Liver (tissue), 9 donors: ENCODE measurements around the gene SEZ6. TPM values are rescaled to one million over a fixed set of nuclear protein-coding genes. Genes with fewer than 3 reads are reported as not detected.

Experiments
- DNase-seq: peaks from one replicate; pipeline ENCODE4 v3.0.0-alpha.2; 2017; ENCODE audit warnings: low spot score
- H3K27ac ChIP-seq, 2 donors: one replicate each; pipeline ENCODE4 v1.7.0; 2013; ENCODE audit warnings: inconsistent platforms in 2 of 2, low read length in 2 of 2, control low read depth in 1 of 2, low read depth in 1 of 2, mild to moderate bottlenecking in 1 of 2
- H3K27me3 ChIP-seq, 4 donors: one replicate each; pipeline versions ENCODE4 v1.6.1 to v1.7.0; 2013; ENCODE audit warnings: low read length in 3 of 4, inconsistent platforms in 1 of 4, mild to moderate bottlenecking in 1 of 4, moderate library complexity in 1 of 4; ENCODE audit not compliant: control insufficient read depth in 4 of 4, insufficient read depth in 4 of 4
- H3K36me3 ChIP-seq, 4 donors: one replicate each; pipeline versions ENCODE4 v1.6.1 to v1.7.0; 2013; ENCODE audit warnings: low read length in 3 of 4, mild to moderate bottlenecking in 3 of 4, low read depth in 1 of 4, moderate library complexity in 1 of 4; ENCODE audit not compliant: control insufficient read depth in 4 of 4, insufficient read depth in 3 of 4
- H3K4me1 ChIP-seq, 4 donors: one replicate each; pipeline versions ENCODE4 v1.6.1 to v1.7.0; 2013; ENCODE audit warnings: low read length in 3 of 4, mild to moderate bottlenecking in 3 of 4, moderate library complexity in 1 of 4; ENCODE audit not compliant: control insufficient read depth in 4 of 4, insufficient read depth in 4 of 4
- H3K4me3 ChIP-seq, 3 donors: one replicate each; pipeline versions ENCODE4 v1.6.1 to v1.7.0; 2013; ENCODE audit warnings: low read length in 3 of 3, control low read depth in 1 of 3, low read depth in 1 of 3, mild to moderate bottlenecking in 1 of 3
- H3K9ac ChIP-seq, 2 donors: one replicate each; pipeline ENCODE4 v1.7.0; 2013; ENCODE audit warnings: low read length in 2 of 2, mild to moderate bottlenecking in 2 of 2, moderate library complexity in 2 of 2, control low read depth in 1 of 2, low read depth in 1 of 2
- H3K9me3 ChIP-seq, 4 donors: one replicate each; pipeline versions ENCODE4 v1.6.1 to v1.7.0; 2013; ENCODE audit warnings: low read length in 3 of 4; ENCODE audit not compliant: control insufficient read depth in 4 of 4
- ATF3 ChIP-seq: IDR thresholded peaks from 2 replicates; pipeline ENCODE4 v1.6.1; 2016; ENCODE audit warnings: antibody characterized with exemption
- CTCF ChIP-seq: fragments of 150-350 bp; IDR thresholded peaks from 2 replicates; pipeline ENCODE4 v1.5.1; 2017; ENCODE audit warnings: improper control_type of control experiment, low read depth, low read length; ENCODE audit not compliant: missing input control
- EGR1 ChIP-seq, 2 donors: IDR thresholded peaks; 2 replicates each; pipeline ENCODE4 v1.6.1; 2016 to 2018; ENCODE audit warnings: antibody characterized with exemption in 2 of 2, low read depth in 2 of 2
- FOXA1 ChIP-seq: IDR thresholded peaks from 2 replicates; pipeline ENCODE4 v1.6.1; 2016; ENCODE audit warnings: antibody characterized with exemption
- FOXA2 ChIP-seq: IDR thresholded peaks from 2 replicates; pipeline ENCODE4 v1.6.1; 2016; ENCODE audit warnings: antibody characterized with exemption
- GABPA ChIP-seq, 2 donors: IDR thresholded peaks in 1 of 2; conservative IDR thresholded peaks in 1 of 2; 2 replicates each; pipeline ENCODE4 v1.6.1; 2016; ENCODE audit warnings: antibody characterized with exemption in 2 of 2, mild to moderate bottlenecking in 1 of 2, moderate library complexity in 1 of 2
- HNF4A ChIP-seq, 2 donors: conservative IDR thresholded peaks; 2 replicates each; pipeline ENCODE4 v1.6.1; 2016; ENCODE audit warnings: antibody characterized with exemption in 2 of 2, mild to moderate bottlenecking in 2 of 2
- HNF4G ChIP-seq: IDR thresholded peaks from 2 replicates; pipeline ENCODE4 v1.6.1; 2016; ENCODE audit warnings: antibody characterized with exemption
- JUND ChIP-seq, 2 donors: IDR thresholded peaks; 2 replicates each; pipeline ENCODE4 v1.6.1; 2016; ENCODE audit warnings: antibody characterized with exemption in 2 of 2
- MAX ChIP-seq: IDR thresholded peaks from 2 replicates; pipeline ENCODE4 v1.6.1; 2016; ENCODE audit warnings: antibody characterized with exemption
- NR2F2 ChIP-seq: IDR thresholded peaks from 2 replicates; pipeline ENCODE4 v1.6.1; 2016; ENCODE audit warnings: antibody characterized with exemption
- RAD21 ChIP-seq, 2 donors: IDR thresholded peaks; 2 replicates each; pipeline ENCODE4 v1.6.1; 2016; ENCODE audit warnings: antibody characterized with exemption in 2 of 2, mild to moderate bottlenecking in 2 of 2
- REST ChIP-seq: IDR thresholded peaks from 2 replicates; pipeline ENCODE4 v1.6.1; 2016; ENCODE audit warnings: antibody characterized with exemption, mild to moderate bottlenecking
- RXRA ChIP-seq, 2 donors: IDR thresholded peaks; 2 replicates each; pipeline ENCODE4 v1.6.1; 2017 to 2018; ENCODE audit warnings: antibody characterized with exemption in 2 of 2, mild to moderate bottlenecking in 1 of 2
- SP1 ChIP-seq: IDR thresholded peaks from 2 replicates; pipeline ENCODE4 v1.6.1; 2018; ENCODE audit warnings: antibody characterized with exemption, mild to moderate bottlenecking
- TAF1 ChIP-seq: conservative IDR thresholded peaks from 2 replicates; pipeline ENCODE4 v1.6.1; 2016; ENCODE audit warnings: antibody characterized with exemption, mild to moderate bottlenecking
- YY1 ChIP-seq: IDR thresholded peaks from 2 replicates; pipeline ENCODE4 v1.6.1; 2016; ENCODE audit warnings: antibody characterized with exemption, mild to moderate bottlenecking
- ZBTB33 ChIP-seq: IDR thresholded peaks from 2 replicates; pipeline ENCODE4 v1.6.1; 2016; ENCODE audit warnings: antibody characterized with exemption
- WGBS: extraction: QIAGEN DNeasy Blood & Tissue Kit; methylation state at CpG from one replicate; pipeline ENCODE4 v1.1.7; 2013; 5-methylcytosine and 5-hydroxymethylcytosine counted together
- polyA plus RNA-seq, 2 donors: library from polyadenylated mRNA; stranded (reverse) in 1 of 2; unstranded in 1 of 2; fragments of 200-250 nt in 1 of 2; fragments of >200 nt in 1 of 2; fragmentation: Nextera tagmentation in 1 of 2; extraction: Ambion mirVana in 1 of 2; gene quantifications; one replicate each; pipeline versions ENCODE4 v1.2.1 to v1.2.3, GENCODE V29; 2013 to 2015
- total RNA-seq, 2 donors: library from RNA; depleted of rRNA; stranded (reverse); fragments of >200 nt; gene quantifications; one replicate each; pipeline ENCODE4 v1.2.3, GENCODE V29; 2014
- donor health status: healthy.
- donor health status: healthy.
- donor health status: healthy.
- donor health status: healthy.
- donor health status: healthy.

Gene SEZ6
- total and polyA plus RNA-seq, 4 donors: 0.39 TPM; not detected in 3

- DNase-seq: peak; percentile 92
- no peaks in the 10 kb centered on the region for H3K27me3 ChIP-seq
- no peaks in the 10 kb centered on the region for H3K36me3 ChIP-seq
- peak overlapping the region; percentile 95 to 99 for H3K27ac ChIP-seq
- peak overlapping the region; percentile 34 to 71 for H3K9ac ChIP-seq
- peaks cover 3 to 28% (median 22%) of the 10 kb centered on the region in 4 donors for H3K4me1 ChIP-seq
- WGBS: 7% methylated on average over 36 of the region's 36 CpGs
- H3K9me3 ChIP-seq: no peaks in the 10 kb centered on the region
- peak; percentile 97 for TF ChIP-seq HNF4G
- peak; percentile 99 for TF ChIP-seq ZBTB33
- peak; percentile 0 for TF ChIP-seq FOXA2
- peak in 1 of 2 donors; percentile 48 for TF ChIP-seq EGR1 (IDR thresholded peaks at IDR 0.05; ENCODE audit: low read depth in 2 of 2)
- TF ChIP-seq YY1: peak; percentile 100
- TF ChIP-seq GABPA (IDR thresholded peaks at IDR 0.05 in 1 of 2, conservative IDR thresholded peaks at IDR 0.05 in 1 of 2): peak in 1 of 2 donors; percentile 88
- peak; percentile 26 for TF ChIP-seq ATF3
- peak in 1 of 2 donors; percentile 71 for TF ChIP-seq JUND (IDR thresholded peaks at IDR 0.05)
- TF ChIP-seq SP1: peak; percentile 97
- TF ChIP-seq CTCF: peak; percentile 2
- TF ChIP-seq REST: peak; percentile 84
- TF ChIP-seq RAD21 (IDR thresholded peaks at IDR 0.05): peak; percentile 44 to 46
- peak; percentile 94 to 95 for TF ChIP-seq HNF4A (conservative IDR thresholded peaks at IDR 0.05)
- TF ChIP-seq NR2F2: peak; percentile 84
- peak; percentile 98 for TF ChIP-seq MAX
- peak; percentile 68 to 82 for TF ChIP-seq RXRA (IDR thresholded peaks at IDR 0.05)
- peak; percentile 73 for TF ChIP-seq FOXA1
- peak; percentile 91 for TF ChIP-seq TAF1
- peak overlapping the region; percentile 43 to 80 (median 66) for H3K4me3 ChIP-seq
These were observed 53.5 kb downstream of the SEZ6 start for GRCh38 chr17:28951991-28952975.
